ENCODE results near the gene EMID1.
"Not testable (repeated sequence)": the region's sequence is repeated elsewhere in the genome, so short reads cannot be mapped to it uniquely, and the experiment has no call there.

EMID1 gene

GRCh38 chr22:29231971-29232959 lies 26.6 kb downstream of the EMID1 start:
- no peaks in the 10 kb centered on the region for H3K36me3 ChIP-seq (ENCODE audit: control insufficient read depth in 1 of 2, insufficient read depth in 2 of 2, low read length in 2 of 2)
- no peaks in the 10 kb centered on the region for H3K4me1 ChIP-seq (ENCODE audit: control insufficient read depth in 1 of 2, insufficient read depth in 2 of 2, low read length in 2 of 2)
- no peaks in the 10 kb centered on the region for H3K27me3 ChIP-seq (ENCODE audit: control insufficient read depth in 1 of 2, insufficient read depth in 2 of 2, low read length in 2 of 2)
- no peak overlapping the region for H3K9ac ChIP-seq (ENCODE audit: low read depth in 1 of 2, low read length in 2 of 2)
- H3K4me3 ChIP-seq (ENCODE audit: low read depth in 1 of 2, low read length in 2 of 2), result no peak overlapping the region
- H3K27ac ChIP-seq (ENCODE audit: low read depth, low read length), result no peak overlapping the region
- H3K9me3 ChIP-seq (ENCODE audit: control insufficient read depth in 1 of 2, low read length in 2 of 2), result no peaks in the 10 kb centered on the region

GRCh38 chr22:29233277-29233877 lies 27.7 kb downstream of the EMID1 start:
- Histone ChIP-seq H3K4me1 (ENCODE audit: control insufficient read depth in 1 of 2, insufficient read depth in 2 of 2, low read length in 2 of 2) (no peaks in the 10 kb centered on the region), H3K27ac (ENCODE audit: low read depth, low read length) (no peak overlapping the region), H3K9ac (ENCODE audit: low read depth in 1 of 2, low read length in 2 of 2) (no peak overlapping the region), H3K9me3 (ENCODE audit: control insufficient read depth in 1 of 2, low read length in 2 of 2) (no peaks in the 10 kb centered on the region), H3K27me3 (ENCODE audit: control insufficient read depth in 1 of 2, insufficient read depth in 2 of 2, low read length in 2 of 2) (no peaks in the 10 kb centered on the region), H3K36me3 (ENCODE audit: control insufficient read depth in 1 of 2, insufficient read depth in 2 of 2, low read length in 2 of 2) (no peaks in the 10 kb centered on the region), H3K4me3 (ENCODE audit: low read depth in 1 of 2, low read length in 2 of 2) (no peak overlapping the region)

GRCh38 chr22:29240481-29240880 lies 34.8 kb downstream of the EMID1 start:
- not testable (repeated sequence) for H3K4me1 ChIP-seq (ENCODE audit: control insufficient read depth in 1 of 2, insufficient read depth in 2 of 2, low read length in 2 of 2); H3K36me3 ChIP-seq (ENCODE audit: control insufficient read depth in 1 of 2, insufficient read depth in 2 of 2, low read length in 2 of 2); H3K27me3 ChIP-seq (ENCODE audit: control insufficient read depth in 1 of 2, insufficient read depth in 2 of 2, low read length in 2 of 2); H3K4me3 ChIP-seq (ENCODE audit: low read depth in 1 of 2, low read length in 2 of 2); H3K9ac ChIP-seq (ENCODE audit: low read depth in 1 of 2, low read length in 2 of 2); H3K27ac ChIP-seq (ENCODE audit: low read depth, low read length); H3K9me3 ChIP-seq (ENCODE audit: control insufficient read depth in 1 of 2, low read length in 2 of 2)

GRCh38 chr22:29243874-29244446 lies 38.3 kb downstream of the EMID1 start:
- H3K27me3 ChIP-seq (ENCODE audit: control insufficient read depth in 1 of 2, insufficient read depth in 2 of 2, low read length in 2 of 2), result no peaks in the 10 kb centered on the region
- no peak overlapping the region for H3K4me3 ChIP-seq (ENCODE audit: low read depth in 1 of 2, low read length in 2 of 2)
- H3K4me1 ChIP-seq (ENCODE audit: control insufficient read depth in 1 of 2, insufficient read depth in 2 of 2, low read length in 2 of 2), result no peaks in the 10 kb centered on the region
- H3K9me3 ChIP-seq (ENCODE audit: control insufficient read depth in 1 of 2, low read length in 2 of 2), result no peaks in the 10 kb centered on the region
- no peaks in the 10 kb centered on the region for H3K36me3 ChIP-seq (ENCODE audit: control insufficient read depth in 1 of 2, insufficient read depth in 2 of 2, low read length in 2 of 2)
- H3K9ac ChIP-seq (ENCODE audit: low read depth in 1 of 2, low read length in 2 of 2), result no peak overlapping the region
- no peak overlapping the region for H3K27ac ChIP-seq (ENCODE audit: low read depth, low read length)

GRCh38 chr22:29244785-29245625 lies 39.3 kb downstream of the EMID1 start:
- no peak overlapping the region for H3K4me3 ChIP-seq (ENCODE audit: low read depth in 1 of 2, low read length in 2 of 2)
- no peaks in the 10 kb centered on the region for H3K4me1 ChIP-seq (ENCODE audit: control insufficient read depth in 1 of 2, insufficient read depth in 2 of 2, low read length in 2 of 2)
- H3K27me3 ChIP-seq (ENCODE audit: control insufficient read depth in 1 of 2, insufficient read depth in 2 of 2, low read length in 2 of 2), result no peaks in the 10 kb centered on the region
- no peaks in the 10 kb centered on the region for H3K9me3 ChIP-seq (ENCODE audit: control insufficient read depth in 1 of 2, low read length in 2 of 2)
- no peak overlapping the region for H3K9ac ChIP-seq (ENCODE audit: low read depth in 1 of 2, low read length in 2 of 2)
- H3K36me3 ChIP-seq (ENCODE audit: control insufficient read depth in 1 of 2, insufficient read depth in 2 of 2, low read length in 2 of 2), result no peaks in the 10 kb centered on the region
- no peak overlapping the region for H3K27ac ChIP-seq (ENCODE audit: low read depth, low read length)

GRCh38 chr22:29245626-29246385 lies 40.1 kb downstream of the EMID1 start:
- Histone ChIP-seq H3K27ac (ENCODE audit: low read depth, low read length) (no peak overlapping the region), H3K4me1 (ENCODE audit: control insufficient read depth in 1 of 2, insufficient read depth in 2 of 2, low read length in 2 of 2) (no peaks in the 10 kb centered on the region), H3K4me3 (ENCODE audit: low read depth in 1 of 2, low read length in 2 of 2) (no peak overlapping the region), H3K9ac (ENCODE audit: low read depth in 1 of 2, low read length in 2 of 2) (no peak overlapping the region), H3K27me3 (ENCODE audit: control insufficient read depth in 1 of 2, insufficient read depth in 2 of 2, low read length in 2 of 2) (no peaks in the 10 kb centered on the region), H3K36me3 (ENCODE audit: control insufficient read depth in 1 of 2, insufficient read depth in 2 of 2, low read length in 2 of 2) (no peaks in the 10 kb centered on the region), H3K9me3 (ENCODE audit: control insufficient read depth in 1 of 2, low read length in 2 of 2) (no peaks in the 10 kb centered on the region)

- H3K27me3 ChIP-seq (ENCODE audit: control insufficient read depth in 1 of 2, insufficient read depth in 2 of 2, low read length in 2 of 2); H3K4me3 ChIP-seq (ENCODE audit: low read depth in 1 of 2, low read length in 2 of 2); H3K9ac ChIP-seq (ENCODE audit: low read depth in 1 of 2, low read length in 2 of 2); H3K4me1 ChIP-seq (ENCODE audit: control insufficient read depth in 1 of 2, insufficient read depth in 2 of 2, low read length in 2 of 2); H3K9me3 ChIP-seq (ENCODE audit: control insufficient read depth in 1 of 2, low read length in 2 of 2); H3K27ac ChIP-seq (ENCODE audit: low read depth, low read length); H3K36me3 ChIP-seq (ENCODE audit: control insufficient read depth in 1 of 2, insufficient read depth in 2 of 2, low read length in 2 of 2): not testable (repeated sequence)
Observed at GRCh38 chr22:29247891-29248290, 42.2 kb downstream of the EMID1 start.

- no peaks in the 10 kb centered on the region for H3K9me3 ChIP-seq (ENCODE audit: control insufficient read depth in 1 of 2, low read length in 2 of 2)
- H3K4me3 ChIP-seq (ENCODE audit: low read depth in 1 of 2, low read length in 2 of 2), result no peak overlapping the region
- no peaks in the 10 kb centered on the region for H3K27me3 ChIP-seq (ENCODE audit: control insufficient read depth in 1 of 2, insufficient read depth in 2 of 2, low read length in 2 of 2)
- no peak overlapping the region for H3K9ac ChIP-seq (ENCODE audit: low read depth in 1 of 2, low read length in 2 of 2)
- no peaks in the 10 kb centered on the region for H3K4me1 ChIP-seq (ENCODE audit: control insufficient read depth in 1 of 2, insufficient read depth in 2 of 2, low read length in 2 of 2)
- H3K27ac ChIP-seq (ENCODE audit: low read depth, low read length), result no peak overlapping the region
- no peaks in the 10 kb centered on the region for H3K36me3 ChIP-seq (ENCODE audit: control insufficient read depth in 1 of 2, insufficient read depth in 2 of 2, low read length in 2 of 2)
Observed at GRCh38 chr22:29251265-29251664, 45.6 kb downstream of the EMID1 start.

GRCh38 chr22:29251981-29252911 lies 46.5 kb downstream of the EMID1 start:
- no peaks in the 10 kb centered on the region for H3K9me3 ChIP-seq (ENCODE audit: control insufficient read depth in 1 of 2, low read length in 2 of 2)
- H3K4me1 ChIP-seq (ENCODE audit: control insufficient read depth in 1 of 2, insufficient read depth in 2 of 2, low read length in 2 of 2), result no peaks in the 10 kb centered on the region
- H3K27me3 ChIP-seq (ENCODE audit: control insufficient read depth in 1 of 2, insufficient read depth in 2 of 2, low read length in 2 of 2), result no peaks in the 10 kb centered on the region
- H3K4me3 ChIP-seq (ENCODE audit: low read depth in 1 of 2, low read length in 2 of 2), result no peak overlapping the region
- H3K9ac ChIP-seq (ENCODE audit: low read depth in 1 of 2, low read length in 2 of 2), result no peak overlapping the region
- no peaks in the 10 kb centered on the region for H3K36me3 ChIP-seq (ENCODE audit: control insufficient read depth in 1 of 2, insufficient read depth in 2 of 2, low read length in 2 of 2)
- no peak overlapping the region for H3K27ac ChIP-seq (ENCODE audit: low read depth, low read length)

Measured in duodenal mucosa (tissue), 2 donors.